HCT116 (cell line): ENCODE results near the gene RCC1. TPM values are rescaled to one million over a fixed set of nuclear protein-coding genes. Genes with fewer than 3 reads are reported as not detected.

Experiments used
- ATAC-seq: fragments of 200-7000 bp; cut with Tn5 transposase; 2 replicates; pipeline ENCODE4 v1.9.1; 2020; ENCODE audit warnings: mild to moderate bottlenecking, moderate library complexity
- BruUV-seq: library from RNA; stranded (reverse); fragments of 400-500 nt; replicated peaks from 2 replicates; lab custom pipeline; 2021; lab: Mats Ljungman, UMichigan
- CTCF ChIA-PET: fragments of 300-600 bp; sonication (Branson Sonifier 250); formaldehyde crosslinking; loops from one replicate; lab custom pipeline; 2021; ENCODE audit warnings: antibody characterized with exemption; lab: Charles Lee
- POLR2A ChIA-PET: fragments of 300-600, 350-600 bp; sonication (Branson Sonifier 250); formaldehyde crosslinking; loops from one replicate; lab custom pipeline; 2021; ENCODE audit warnings: antibody characterized with exemption; lab: Charles Lee
- RAD21 ChIA-PET, 2 experiments: fragments of 300-600 bp; sonication (Branson Sonifier 250); formaldehyde crosslinking; loops; one replicate each; lab custom pipeline; 2023; ENCODE audit warnings: low total read pairs in 2 of 2; ENCODE audit not compliant: uncharacterized antibody in 2 of 2, unreplicated experiment in 2 of 2, low non-redundant PET in 1 of 2; lab: Charles Lee
- DNase-seq: peaks from one replicate; pipeline ENCODE4 v3.0.0-alpha.2; 2010; ENCODE audit warnings: low read depth, low spot score
- H2AFZ ChIP-seq: fragments of 200-600 bp; shearing (Covaris generic), sonication (generic); 2 replicates; pipeline ENCODE4 v1.6.1; 2017; ENCODE audit warnings: low read depth, mixed run types, mixed read lengths, antibody characterized with exemption, low read length; ENCODE audit not compliant: poor library complexity, severe bottlenecking
- H3K27ac ChIP-seq: 2 replicates; pipeline ENCODE4 v1.5.1; 2012; ENCODE audit warnings: low read depth, low read length
- H3K27me3 ChIP-seq: fragments of 200-600 bp; sonication (generic); 2 replicates; pipeline ENCODE4 v1.6.1; 2016; ENCODE audit warnings: mixed run types, low read length, mixed read lengths; ENCODE audit not compliant: insufficient read depth
- H3K36me3 ChIP-seq, 2 experiments: fragments of 200-500 bp in 1 of 2; fragments of 200-600 bp in 1 of 2; sonication (Bioruptor generic) in 1 of 2; sonication (generic) in 1 of 2; 2 replicates each; pipeline versions ENCODE4 v1.5.1 to v1.6.1; 2014 to 2016; ENCODE audit warnings: low read length in 2 of 2, inconsistent platforms in 1 of 2, mixed read lengths in 1 of 2, mixed run types in 1 of 2; ENCODE audit not compliant: insufficient read depth in 2 of 2, control insufficient read depth in 1 of 2
- H3K4me1 ChIP-seq, 2 experiments: fragments of 200-600 bp in 1 of 2; sonication (generic) in 1 of 2; 2 replicates each; pipeline versions ENCODE4 v1.5.1 to v1.6.1; 2012 to 2017; ENCODE audit warnings: low read length in 2 of 2, inconsistent platforms in 1 of 2, mild to moderate bottlenecking in 1 of 2, mixed read lengths in 1 of 2, mixed run types in 1 of 2, moderate library complexity in 1 of 2; ENCODE audit not compliant: insufficient read depth in 2 of 2, control insufficient read depth in 1 of 2
- H3K4me2 ChIP-seq: fragments of 200-600 bp; sonication (generic); 2 replicates; pipeline ENCODE4 v1.6.1; 2017; ENCODE audit warnings: mixed run types, low read length, mixed read lengths
- H3K4me3 ChIP-seq, 2 experiments: fragments of 200-600 bp in 1 of 2; sonication (generic) in 1 of 2; replicated peaks in 1 of 2; 2 replicates each; pipeline ENCODE4 v1.5.1; 2011 to 2016; ENCODE audit warnings: low read length in 2 of 2, control low read depth in 1 of 2, low read depth in 1 of 2, mild to moderate bottlenecking in 1 of 2, mixed read lengths in 1 of 2, mixed run types in 1 of 2
- H3K79me2 ChIP-seq: fragments of 200-600 bp; sonication (generic); 2 replicates; pipeline ENCODE4 v1.6.1; 2017; ENCODE audit warnings: mild to moderate bottlenecking, mixed run types, low read length, moderate library complexity, mixed read lengths; ENCODE audit not compliant: insufficient read depth
- H3K9ac ChIP-seq: fragments of 200-600 bp; sonication (generic); 2 replicates; pipeline ENCODE4 v1.6.1; 2016; ENCODE audit warnings: low read length, mixed read lengths
- H3K9me2 ChIP-seq: fragments of 200-600 bp; sonication (generic), shearing (Covaris generic); 2 replicates; pipeline ENCODE4 v1.6.1; 2017; ENCODE audit warnings: mixed run types, mild to moderate bottlenecking, moderate library complexity; ENCODE audit not compliant: insufficient read depth
- H3K9me3 ChIP-seq, 2 experiments: fragments of 200-500 bp in 1 of 2; fragments of 200-600 bp in 1 of 2; sonication (Bioruptor generic) in 1 of 2; sonication (generic) in 1 of 2; 2 replicates each; pipeline ENCODE4 v1.6.1; 2014 to 2017; ENCODE audit warnings: low read length in 2 of 2, mixed read lengths in 2 of 2, inconsistent platforms in 1 of 2, low read depth in 1 of 2, mild to moderate bottlenecking in 1 of 2, mixed run types in 1 of 2, moderate library complexity in 1 of 2; ENCODE audit not compliant: control insufficient read depth in 1 of 2, insufficient read depth in 1 of 2
- H4K20me1 ChIP-seq: fragments of 200-600 bp; sonication (generic), shearing (Covaris generic); 2 replicates; pipeline ENCODE4 v1.6.1; 2017; ENCODE audit warnings: mixed run types, mild to moderate bottlenecking, moderate library complexity; ENCODE audit not compliant: insufficient read depth
- ATF3 ChIP-seq: IDR thresholded peaks from 2 replicates; pipeline ENCODE4 v1.6.1; 2012
- CEBPB ChIP-seq: IDR thresholded peaks from 2 replicates; pipeline ENCODE4 v1.6.1; 2012; ENCODE audit warnings: low read depth
- CTCF ChIP-seq, 3 experiments: fragments of 200-600 bp in 1 of 3; sonication (generic) in 1 of 3; IDR thresholded peaks in 2 of 3; conservative IDR thresholded peaks in 1 of 3; 2 replicates each; pipeline ENCODE4 v1.5.1; 2012 to 2017; ENCODE audit warnings: low read depth in 2 of 3, low read length in 2 of 3, antibody characterized with exemption in 1 of 3, borderline replicate concordance in 1 of 3, control low read depth in 1 of 3, mild to moderate bottlenecking in 1 of 3, mixed read lengths in 1 of 3, mixed run types in 1 of 3, moderate library complexity in 1 of 3; ENCODE audit not compliant: insufficient read depth in 1 of 3
- EGR1 ChIP-seq: IDR thresholded peaks from 2 replicates; pipeline ENCODE4 v1.6.1; 2012; ENCODE audit warnings: low read depth
- EZH2phosphoT487 ChIP-seq: fragments of 200-600 bp; IDR thresholded peaks from 2 replicates; pipeline ENCODE4 v1.6.1; 2018; ENCODE audit warnings: antibody characterized with exemption, borderline replicate concordance
- FOSL1 ChIP-seq: IDR thresholded peaks from 2 replicates; pipeline ENCODE4 v1.6.1; 2012; ENCODE audit warnings: low read depth
- MAX ChIP-seq: IDR thresholded peaks from 2 replicates; pipeline ENCODE4 v1.6.1; 2012
- POLR2AphosphoS5 ChIP-seq: IDR thresholded peaks from 2 replicates; pipeline ENCODE4 v1.6.1; 2011; ENCODE audit warnings: mild to moderate bottlenecking, low read depth, low read length, moderate library complexity
- SIN3A ChIP-seq: IDR thresholded peaks from 2 replicates; pipeline ENCODE4 v1.6.1; 2012; ENCODE audit warnings: low read depth
- SP1 ChIP-seq: IDR thresholded peaks from 2 replicates; pipeline ENCODE4 v1.6.1; 2012; ENCODE audit warnings: low read depth
- SRF ChIP-seq: IDR thresholded peaks from 2 replicates; pipeline ENCODE4 v1.6.1; 2012; ENCODE audit warnings: low read depth
- TCF7L2 ChIP-seq: IDR thresholded peaks from 2 replicates; pipeline ENCODE4 v1.7.0; 2011; ENCODE audit warnings: borderline replicate concordance, inconsistent platforms; ENCODE audit not compliant: insufficient read depth, insufficient read length; ENCODE audit errors: extremely low read depth
- YY1 ChIP-seq: IDR thresholded peaks from 2 replicates; pipeline ENCODE4 v1.6.1; 2011; ENCODE audit warnings: low read length, low read depth, moderate library complexity, mild to moderate bottlenecking; ENCODE audit not compliant: insufficient replicate concordance; ENCODE audit errors: extremely low read depth
- ZBTB33 ChIP-seq: IDR thresholded peaks from 2 replicates; pipeline ENCODE4 v1.6.1; 2011; ENCODE audit warnings: mild to moderate bottlenecking, low read length, moderate library complexity; ENCODE audit not compliant: insufficient replicate concordance; ENCODE audit errors: extremely low read depth
- ZFX ChIP-seq: fragments of 450-650 bp; IDR thresholded peaks from 2 replicates; pipeline ENCODE4 v1.6.1; 2017
- ZNF274 ChIP-seq: fragments of 200-500 bp; sonication (Bioruptor generic); IDR thresholded peaks from 2 replicates; pipeline ENCODE4 v1.6.1; 2014; ENCODE audit warnings: mild to moderate bottlenecking, low read depth, low read length, inconsistent platforms
- intact Hi-C: fragments of 100-400 bp; cut with micrococcal nuclease; formaldehyde crosslinking; loops from 2 replicates; pipeline ENCODE4 v1.10.0; 2022
- total RNA-seq: library from RNA; stranded (reverse); gene quantifications from one replicate; pipeline ENCODE4 v1.2.1, GENCODE V29; 2021; ENCODE audit not compliant: unreplicated experiment

Gene RCC1
- total RNA-seq, 1 experiment from 2014 or later, result 124 TPM

GRCh38 chr1:28509705-28510272, 3.9 kb downstream of the RCC1 start:
- ChIA-PET CTCF (interaction anchor here (1.7 kb wide), 1 partner anchor 261 kb away, joined by 7 read pairs; no protein-coding TSS in a partner anchor), RAD21 (no interaction called here), POLR2A (interaction anchor here (0.9 to 5.8 kb wide), 17 partner anchors 11 to 367 kb away, joined by 3 to 48 read pairs (median 5); partner anchors contain the start of genes ATP5IF1 and RNU11)
- peaks cover 19 to 65% of the 10 kb centered on the region in 2 experiments for H3K4me1 ChIP-seq
- intact Hi-C loops, result loop anchor here (2.0 to 5.0 kb wide), 3 partner anchors 99 to 262 kb away; partner anchors contain the start of gene YTHDF2
- H3K9me3 ChIP-seq, result no peaks in the 10 kb centered on the region
- peak overlapping the region; percentile 97 for H3K27ac ChIP-seq
- peak overlapping the region; percentile 78 for H3K4me2 ChIP-seq
- H3K79me2 ChIP-seq, result peaks cover 35% of the 10 kb centered on the region
- H3K9me2 ChIP-seq, result no peaks in the 10 kb centered on the region
- H3K9ac ChIP-seq, result peak overlapping the region; percentile 87
- no peaks in the 10 kb centered on the region for H3K27me3 ChIP-seq
- ATAC-seq (peak; percentile 16), DNase-seq (no peak)
- TF ChIP-seq ZFX (no peak), EZH2phosphoT487 (no peak), FOSL1 (no peak), POLR2AphosphoS5 (peak; percentile 80), EGR1 (no peak), YY1 (no peak), ZBTB33 (peak; percentile 41), MAX (no peak), ATF3 (no peak), ZNF274 (no peak), CTCF (IDR thresholded peaks at IDR 0.05 in 2 of 3, conservative IDR thresholded peaks at IDR 0.05 in 1 of 3; ENCODE audit: borderline replicate concordance in 1 of 3, insufficient read depth in 1 of 3, low read depth in 2 of 3, low read length in 2 of 3) (no peak), TCF7L2 (no peak), CEBPB (no peak), SP1 (no peak), SIN3A (no peak), SRF (no peak)
- H3K4me3 ChIP-seq, result peak overlapping the region in 1 of 2 experiments; percentile 94; a peak in 2 of 4 replicates
- no TSS peak for BruUV-seq
- peaks cover 17% of the 10 kb centered on the region; the same call in 1 of the 2 replicates for H4K20me1 ChIP-seq
- peaks cover 26 to 36% of the 10 kb centered on the region in 2 experiments for H3K36me3 ChIP-seq
- no peak overlapping the region for H2AFZ ChIP-seq
